Panc1 (cell line): ENCODE measurements around the gene FOXK1. TPM values are rescaled to one million over a fixed set of nuclear protein-coding genes. Genes with fewer than 3 reads are reported as not detected.

Experiments used
- ATAC-seq: fragments of 200-7000 bp; cut with Tn5 transposase; 2 replicates; pipeline ENCODE4 v1.9.1; 2020; ENCODE audit warnings: mild to moderate bottlenecking, moderate library complexity
- BruUV-seq: library from RNA; stranded (reverse); fragments of 400-500 nt; replicated peaks from 2 replicates; lab custom pipeline; 2021; lab: Mats Ljungman, UMichigan
- CTCF ChIA-PET: fragments of 300-600 bp; sonication (Branson Sonifier 250); formaldehyde crosslinking; loops from one replicate; lab custom pipeline; 2022; ENCODE audit warnings: antibody characterized with exemption; lab: Charles Lee
- POLR2A ChIA-PET: fragments of 300-600 bp; sonication (Branson Sonifier 250); formaldehyde crosslinking; loops from one replicate; lab custom pipeline; 2022; ENCODE audit warnings: antibody characterized with exemption; lab: Charles Lee
- DNase-seq: peaks from one replicate; pipeline ENCODE4 v3.0.0-alpha.2; 2010; ENCODE audit warnings: low read depth, low spot score
- H3K27ac ChIP-seq: 2 replicates; pipeline ENCODE4 v1.5.1; 2011; ENCODE audit warnings: mild to moderate bottlenecking, low read length, inconsistent platforms
- H3K27me3 ChIP-seq: fragments of 200-500 bp; sonication (Bioruptor generic); 2 replicates; pipeline ENCODE4 v1.6.0; 2014; ENCODE audit warnings: low read length, inconsistent platforms; ENCODE audit not compliant: control insufficient read depth, insufficient read depth
- H3K36me3 ChIP-seq: fragments of 200-500 bp; sonication (Bioruptor generic); 2 replicates; pipeline ENCODE4 v1.5.1; 2014; ENCODE audit warnings: inconsistent platforms, mild to moderate bottlenecking, low read length, moderate library complexity; ENCODE audit not compliant: control insufficient read depth, insufficient read depth
- H3K4me1 ChIP-seq: 2 replicates; pipeline ENCODE4 v1.5.1; 2011; ENCODE audit warnings: inconsistent platforms, mild to moderate bottlenecking, low read length, moderate library complexity; ENCODE audit not compliant: control insufficient read depth, insufficient read depth
- H3K4me3 ChIP-seq, 2 experiments: 2 replicates each; pipeline ENCODE4 v1.5.1; 2011 to 2012; ENCODE audit warnings: low read depth in 2 of 2, low read length in 2 of 2, mild to moderate bottlenecking in 2 of 2, inconsistent platforms in 1 of 2, moderate library complexity in 1 of 2
- H3K9me3 ChIP-seq: fragments of 200-500 bp; sonication (Bioruptor generic); 2 replicates; pipeline ENCODE4 v1.5.1; 2014; ENCODE audit warnings: low read depth, mild to moderate bottlenecking, inconsistent platforms, low read length, moderate library complexity; ENCODE audit not compliant: control insufficient read depth, insufficient read depth
- POLR2AphosphoS5 ChIP-seq: IDR thresholded peaks from 2 replicates; pipeline ENCODE4 v1.6.1; 2012; ENCODE audit warnings: mild to moderate bottlenecking, low read depth, low read length, moderate library complexity
- SIN3A ChIP-seq: IDR thresholded peaks from 2 replicates; pipeline ENCODE4 v1.6.1; 2012; ENCODE audit warnings: low read depth, mild to moderate bottlenecking, low read length, moderate library complexity, borderline replicate concordance; ENCODE audit not compliant: insufficient read depth
- TCF7L2 ChIP-seq: IDR thresholded peaks from 2 replicates; pipeline ENCODE4 v1.6.1; 2011; ENCODE audit warnings: mild to moderate bottlenecking, low read depth, low read length, inconsistent platforms
- in situ Hi-C: cut with HindIII; loops from 2 replicates; pipeline ENCODE4 v1.10.0; 2016; ENCODE audit warnings: low sequenced_read_pairs, low pct_unique_long_range_greater_than_20kb
- intact Hi-C: fragments of 100-400 bp; cut with micrococcal nuclease; formaldehyde crosslinking; loops from one replicate; pipeline ENCODE4 v1.10.0; 2022; ENCODE audit not compliant: unreplicated experiment
- total RNA-seq: library from RNA; stranded (reverse); gene quantifications from one replicate; pipeline ENCODE4 v1.2.1, GENCODE V29; 2021; ENCODE audit not compliant: unreplicated experiment
- TF ChIP-seq, protein P1 (sequence below), 2 experiments: IDR thresholded peaks; 2 replicates each; pipeline ENCODE4 v1.6.1; 2011 to 2012; ENCODE audit warnings: low read depth in 2 of 2, control low read depth in 1 of 2, low read length in 1 of 2, mild to moderate bottlenecking in 1 of 2, moderate library complexity in 1 of 2; ENCODE audit not compliant: insufficient read depth in 1 of 2
- TF ChIP-seq, protein P2 (sequence below): fragments of 450-650 bp; IDR thresholded peaks from 2 replicates; pipeline ENCODE4 v1.5.1; 2017; ENCODE audit warnings: mild to moderate bottlenecking

Gene FOXK1
- total RNA-seq, 1 experiment from 2014 or later = 72.7 TPM

DNA sequence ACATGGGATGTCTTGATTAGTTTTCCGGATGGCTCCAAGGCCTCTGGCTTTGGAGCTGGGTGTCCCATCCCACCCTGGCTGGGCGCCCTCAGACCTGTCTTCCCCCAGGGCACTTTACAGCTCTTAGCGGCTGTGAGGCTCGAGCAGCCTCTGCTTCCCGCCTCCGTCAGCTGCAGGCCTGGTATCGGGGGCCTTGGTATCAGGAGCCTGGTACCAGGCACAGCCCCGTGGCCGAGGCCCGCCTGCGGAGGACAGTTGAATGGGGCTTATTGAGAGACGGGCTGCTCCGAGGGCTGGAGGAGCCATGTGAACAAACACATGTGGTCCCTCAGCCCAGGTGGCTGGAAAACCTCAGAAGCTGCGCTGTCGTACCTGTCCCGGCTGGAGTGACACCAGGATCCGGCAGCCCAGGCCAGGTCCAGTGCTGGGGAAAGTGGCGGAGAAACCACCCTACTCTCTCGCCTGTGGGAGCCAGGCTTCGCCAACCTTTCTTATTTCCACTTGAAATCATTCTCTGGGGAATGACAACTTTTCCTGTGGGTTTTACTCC, 69.4 kb downstream of the FOXK1 start:
- ATAC-seq = no peak
- ChIA-PET CTCF (interaction anchor here (0.7 kb wide), 1 partner anchor 1159 kb away, joined by 9 read pairs; no protein-coding TSS in a partner anchor), POLR2A (interaction anchor here (0.6 to 0.7 kb wide), 2 partner anchors 47 to 69 kb away, joined by 8 read pairs; no protein-coding TSS in a partner anchor)
- Histone ChIP-seq H3K36me3 (peaks cover 2% of the 10 kb centered on the region; the same call in 1 of the 2 replicates), H3K9me3 (no peaks in the 10 kb centered on the region), H3K27ac (no peak overlapping the region), H3K4me3 (no peak overlapping the region), H3K4me1 (peaks cover 2% of the 10 kb centered on the region; the same call in 1 of the 2 replicates), H3K27me3 (no peaks in the 10 kb centered on the region)
- intact Hi-C loops = no loop called here
- no peak for TF ChIP-seq POLR2AphosphoS5
- no peak for TF ChIP-seq TCF7L2
- TF ChIP-seq, protein P1, sequence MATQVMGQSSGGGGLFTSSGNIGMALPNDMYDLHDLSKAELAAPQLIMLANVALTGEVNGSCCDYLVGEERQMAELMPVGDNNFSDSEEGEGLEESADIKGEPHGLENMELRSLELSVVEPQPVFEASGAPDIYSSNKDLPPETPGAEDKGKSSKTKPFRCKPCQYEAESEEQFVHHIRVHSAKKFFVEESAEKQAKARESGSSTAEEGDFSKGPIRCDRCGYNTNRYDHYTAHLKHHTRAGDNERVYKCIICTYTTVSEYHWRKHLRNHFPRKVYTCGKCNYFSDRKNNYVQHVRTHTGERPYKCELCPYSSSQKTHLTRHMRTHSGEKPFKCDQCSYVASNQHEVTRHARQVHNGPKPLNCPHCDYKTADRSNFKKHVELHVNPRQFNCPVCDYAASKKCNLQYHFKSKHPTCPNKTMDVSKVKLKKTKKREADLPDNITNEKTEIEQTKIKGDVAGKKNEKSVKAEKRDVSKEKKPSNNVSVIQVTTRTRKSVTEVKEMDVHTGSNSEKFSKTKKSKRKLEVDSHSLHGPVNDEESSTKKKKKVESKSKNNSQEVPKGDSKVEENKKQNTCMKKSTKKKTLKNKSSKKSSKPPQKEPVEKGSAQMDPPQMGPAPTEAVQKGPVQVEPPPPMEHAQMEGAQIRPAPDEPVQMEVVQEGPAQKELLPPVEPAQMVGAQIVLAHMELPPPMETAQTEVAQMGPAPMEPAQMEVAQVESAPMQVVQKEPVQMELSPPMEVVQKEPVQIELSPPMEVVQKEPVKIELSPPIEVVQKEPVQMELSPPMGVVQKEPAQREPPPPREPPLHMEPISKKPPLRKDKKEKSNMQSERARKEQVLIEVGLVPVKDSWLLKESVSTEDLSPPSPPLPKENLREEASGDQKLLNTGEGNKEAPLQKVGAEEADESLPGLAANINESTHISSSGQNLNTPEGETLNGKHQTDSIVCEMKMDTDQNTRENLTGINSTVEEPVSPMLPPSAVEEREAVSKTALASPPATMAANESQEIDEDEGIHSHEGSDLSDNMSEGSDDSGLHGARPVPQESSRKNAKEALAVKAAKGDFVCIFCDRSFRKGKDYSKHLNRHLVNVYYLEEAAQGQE (IDR thresholded peaks at IDR 0.05; ENCODE audit: insufficient read depth in 1 of 2, low read depth in 2 of 2, low read length in 1 of 2) = no peak
- no peak for TF ChIP-seq SIN3A
- TF ChIP-seq, protein P2, sequence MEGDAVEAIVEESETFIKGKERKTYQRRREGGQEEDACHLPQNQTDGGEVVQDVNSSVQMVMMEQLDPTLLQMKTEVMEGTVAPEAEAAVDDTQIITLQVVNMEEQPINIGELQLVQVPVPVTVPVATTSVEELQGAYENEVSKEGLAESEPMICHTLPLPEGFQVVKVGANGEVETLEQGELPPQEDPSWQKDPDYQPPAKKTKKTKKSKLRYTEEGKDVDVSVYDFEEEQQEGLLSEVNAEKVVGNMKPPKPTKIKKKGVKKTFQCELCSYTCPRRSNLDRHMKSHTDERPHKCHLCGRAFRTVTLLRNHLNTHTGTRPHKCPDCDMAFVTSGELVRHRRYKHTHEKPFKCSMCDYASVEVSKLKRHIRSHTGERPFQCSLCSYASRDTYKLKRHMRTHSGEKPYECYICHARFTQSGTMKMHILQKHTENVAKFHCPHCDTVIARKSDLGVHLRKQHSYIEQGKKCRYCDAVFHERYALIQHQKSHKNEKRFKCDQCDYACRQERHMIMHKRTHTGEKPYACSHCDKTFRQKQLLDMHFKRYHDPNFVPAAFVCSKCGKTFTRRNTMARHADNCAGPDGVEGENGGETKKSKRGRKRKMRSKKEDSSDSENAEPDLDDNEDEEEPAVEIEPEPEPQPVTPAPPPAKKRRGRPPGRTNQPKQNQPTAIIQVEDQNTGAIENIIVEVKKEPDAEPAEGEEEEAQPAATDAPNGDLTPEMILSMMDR = no peak
- DNase-seq = no peak
- no TSS peak for BruUV-seq
- in situ Hi-C loops = no loop called here

DNA sequence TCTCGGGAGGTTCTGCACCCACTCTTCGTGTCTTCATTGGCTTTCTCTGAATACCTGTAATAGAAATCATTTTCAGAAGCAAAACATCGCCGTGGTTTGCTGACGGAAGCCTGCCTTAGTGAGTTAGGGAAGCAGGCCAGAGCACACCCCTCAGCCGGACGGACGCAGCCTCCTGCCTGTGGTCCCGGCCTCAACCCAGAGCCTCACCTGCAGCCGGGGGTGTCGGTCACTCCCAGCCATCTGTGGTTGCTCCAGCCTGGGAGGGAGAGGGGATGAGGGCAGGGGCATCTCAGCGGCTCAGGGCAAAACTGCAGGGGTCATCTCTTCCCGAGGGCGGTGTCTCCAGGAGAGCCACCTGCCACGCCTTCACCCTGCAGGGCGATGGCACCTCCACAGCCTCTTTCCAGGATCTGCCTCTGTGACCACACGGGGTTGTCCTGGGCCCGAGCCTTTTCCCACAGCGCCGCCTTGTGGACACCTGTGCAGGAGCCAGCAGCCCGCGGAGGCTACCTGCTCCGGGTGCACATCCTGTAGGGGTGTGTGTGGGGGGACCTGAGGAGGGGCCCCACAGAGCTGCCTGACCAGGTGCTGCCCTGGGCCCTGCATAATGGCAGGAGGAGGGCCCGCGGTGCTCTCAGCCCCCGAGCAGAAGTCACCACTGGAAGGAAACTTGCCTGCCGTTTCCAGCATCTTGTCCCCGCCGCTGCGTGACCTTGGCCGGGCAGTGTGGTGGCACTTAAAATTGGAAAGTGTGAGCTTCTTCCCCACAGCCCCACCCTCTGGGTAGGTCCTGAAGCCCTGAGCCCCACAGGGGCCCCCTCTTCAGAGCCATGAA, 71.7 kb downstream of the FOXK1 start:
- ChIA-PET CTCF (no interaction called here), POLR2A (no interaction called here)
- H3K9me3 ChIP-seq = no peaks in the 10 kb centered on the region
- no peak overlapping the region for H3K27ac ChIP-seq
- ATAC-seq = peak; percentile 96
- H3K36me3 ChIP-seq = peaks cover 9% of the 10 kb centered on the region
- DNase-seq = peak; percentile 35
- H3K4me3 ChIP-seq = no peak overlapping the region
- TF ChIP-seq SIN3A = no peak
- TF ChIP-seq, protein P2 = peak; percentile 99
- TF ChIP-seq, protein P1 (IDR thresholded peaks at IDR 0.05; ENCODE audit: insufficient read depth in 1 of 2, low read depth in 2 of 2, low read length in 1 of 2) = no peak
- TF ChIP-seq TCF7L2 = no peak
- no peak for TF ChIP-seq POLR2AphosphoS5
- no TSS peak for BruUV-seq
- H3K27me3 ChIP-seq = no peaks in the 10 kb centered on the region
- intact Hi-C loops (no loop called here), in situ Hi-C loops (no loop called here)
- H3K4me1 ChIP-seq = no peaks in the 10 kb centered on the region
